Activated CD8-positive, alpha-beta T cell treated with anti-CD3 and anti-CD28 coated beads for 36 hours (primary cell): ENCODE measurements around the gene CEP131. TPM values are rescaled to one million over a fixed set of nuclear protein-coding genes. Genes with fewer than 3 reads are reported as not detected.

Source experiments
- ATAC-seq: fragments of 200-7000 bp; cut with Tn5 transposase; one replicate; pipeline ENCODE4 v1.10.0; 2021; ENCODE audit warnings: mild to moderate bottlenecking, moderate library complexity
- CTCF ChIA-PET: fragments of 350-600 bp; sonication (Branson Sonifier 250); formaldehyde crosslinking; loops from one replicate; lab custom pipeline; 2021; ENCODE audit warnings: antibody characterized with exemption; lab: Charles Lee
- POLR2A ChIA-PET: fragments of 350-600 bp; sonication (Branson Sonifier 250); formaldehyde crosslinking; loops from one replicate; lab custom pipeline; 2021; ENCODE audit warnings: antibody characterized with exemption; lab: Charles Lee
- DNase-seq: peaks from one replicate; pipeline ENCODE4 v3.0.0-alpha.2; 2020
- H3K27ac Mint-ChIP-seq: one replicate; pipeline ENCODE4 v1.8.0; 2021; ENCODE audit warnings: mild to moderate bottlenecking, mixed read lengths
- H3K27me3 Mint-ChIP-seq: one replicate; pipeline ENCODE4 v1.8.0; 2021; ENCODE audit warnings: mixed read lengths
- H3K36me3 Mint-ChIP-seq: one replicate; pipeline ENCODE4 v1.8.0; 2021; ENCODE audit warnings: low read depth, mixed read lengths
- H3K4me1 Mint-ChIP-seq: one replicate; pipeline ENCODE4 v1.8.0; 2021; ENCODE audit warnings: low read depth, mixed read lengths
- H3K4me3 Mint-ChIP-seq: one replicate; pipeline ENCODE4 v1.8.0; 2021; ENCODE audit warnings: mild to moderate bottlenecking, moderate library complexity, mixed read lengths
- H3K9me3 Mint-ChIP-seq: one replicate; pipeline ENCODE4 v1.8.0; 2021; ENCODE audit warnings: mixed read lengths
- CTCF ChIP-seq: fragments of 200-600 bp; IDR thresholded peaks from one replicate; pipeline ENCODE4 v1.8.0; 2022; ENCODE audit warnings: antibody characterized with exemption, mild to moderate bottlenecking
- intact Hi-C: fragments of 100-400 bp; cut with micrococcal nuclease; formaldehyde crosslinking; loops from one replicate; pipeline ENCODE4 v1.10.0; 2022
- total RNA-seq, 2 experiments: library from RNA; stranded (reverse); gene quantifications; one replicate each; pipeline ENCODE4 v1.2.3, GENCODE V29; 2021

CEP131 gene
- total RNA-seq, 2 experiments from 2014 or later: 7.9 to 10.9 TPM

DNA sequence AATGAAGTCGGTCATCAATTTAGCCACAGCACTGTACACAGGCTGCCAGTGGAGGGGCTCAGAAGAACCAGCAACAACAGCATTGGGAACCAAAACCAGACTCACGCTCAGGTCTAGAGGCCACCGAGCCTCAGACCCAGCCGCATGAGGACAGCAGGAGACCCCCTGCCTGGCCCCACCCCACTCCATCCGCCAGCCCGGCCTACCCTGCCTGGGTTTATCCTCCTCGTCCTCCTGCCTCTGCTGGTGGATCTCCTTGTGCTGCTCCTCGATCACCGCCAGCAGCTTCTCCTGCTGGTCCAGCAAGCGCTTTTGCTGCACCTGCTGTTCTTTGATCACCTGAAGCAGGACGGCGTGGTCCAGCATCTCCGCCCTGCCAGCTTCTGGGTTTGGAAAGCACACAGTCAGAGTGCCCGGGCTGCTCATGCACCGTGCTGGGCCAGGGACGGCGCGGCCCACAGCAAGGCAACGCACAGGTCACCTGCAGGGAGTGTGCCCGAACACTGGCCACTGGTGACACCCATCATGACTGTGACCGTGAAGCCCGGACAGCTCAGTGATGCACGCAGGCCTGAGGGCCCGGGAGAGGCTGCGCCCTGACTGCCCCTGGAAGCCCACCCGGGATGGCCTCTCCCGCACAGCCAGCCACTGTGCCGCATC is 24.0 kb upstream of the CEP131 start:
- H3K36me3 Mint-ChIP-seq: peaks cover 6% of the 10 kb centered on the region
- H3K4me3 Mint-ChIP-seq: no peak overlapping the region
- no peak for TF ChIP-seq CTCF
- no peak for DNase-seq
- no peaks in the 10 kb centered on the region for H3K27me3 Mint-ChIP-seq
- H3K27ac Mint-ChIP-seq: no peak overlapping the region
- H3K9me3 Mint-ChIP-seq: no peaks in the 10 kb centered on the region
- ChIA-PET POLR2A (interaction anchor here (0.6 to 1.2 kb wide), 2 partner anchors 20 to 242 kb away, joined by 3 read pairs; no protein-coding TSS in a partner anchor), CTCF (interaction anchor here (1.2 kb wide), 1 partner anchor 105 kb away, joined by 4 read pairs; no protein-coding TSS in a partner anchor)
- peaks cover 10% of the 10 kb centered on the region for H3K4me1 Mint-ChIP-seq
- no peak for ATAC-seq
- intact Hi-C loops: no loop called here

DNA sequence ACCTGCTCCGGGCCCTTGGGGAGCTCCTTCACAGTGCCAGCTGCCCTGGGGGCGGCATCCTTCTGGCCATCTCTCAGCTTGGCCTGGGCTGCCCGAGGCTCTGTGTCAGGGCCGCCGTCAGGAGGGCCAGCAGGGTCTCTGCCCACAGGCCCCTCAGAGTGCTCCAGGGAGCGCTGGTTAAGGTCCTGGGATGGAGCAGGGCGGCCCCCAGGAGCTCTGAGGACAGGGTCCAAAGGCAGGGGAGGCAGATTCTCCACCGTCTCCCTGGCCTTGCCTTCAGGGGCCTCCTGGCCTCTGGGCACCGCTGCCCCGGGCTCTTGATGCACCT is 23.5 kb upstream of the CEP131 start:
- Mint-ChIP-seq H3K4me3 (no peak overlapping the region), H3K36me3 (peaks cover 11% of the 10 kb centered on the region), H3K27ac (no peak overlapping the region), H3K27me3 (no peaks in the 10 kb centered on the region), H3K4me1 (peaks cover 11% of the 10 kb centered on the region), H3K9me3 (no peaks in the 10 kb centered on the region)
- ATAC-seq: no peak
- ChIA-PET POLR2A (interaction anchor here (0.6 to 1.2 kb wide), 2 partner anchors 20 to 242 kb away, joined by 3 read pairs; no protein-coding TSS in a partner anchor), CTCF (interaction anchor here (1.6 kb wide), 1 partner anchor 238 kb away, joined by 4 read pairs; no protein-coding TSS in a partner anchor)
- DNase-seq: no peak
- intact Hi-C loops: no loop called here
- no peak for TF ChIP-seq CTCF

GRCh38 chr17:81245665-81246342 is 23.0 kb upstream of the CEP131 start:
- no peaks in the 10 kb centered on the region for H3K9me3 Mint-ChIP-seq
- peaks cover 16% of the 10 kb centered on the region for H3K4me1 Mint-ChIP-seq
- ChIA-PET CTCF (interaction anchor here (0.9 to 1.6 kb wide), 2 partner anchors 148 to 239 kb away, joined by 3 to 4 read pairs; no protein-coding TSS in a partner anchor), POLR2A (interaction anchor here (0.7 to 1.2 kb wide), 3 partner anchors 243 to 291 kb away, joined by 3 to 4 read pairs (median 3); no protein-coding TSS in a partner anchor)
- DNase-seq (no peak), ATAC-seq (no peak)
- intact Hi-C loops: no loop called here
- no peak overlapping the region for H3K27ac Mint-ChIP-seq
- no peak for TF ChIP-seq CTCF
- peaks cover 16% of the 10 kb centered on the region for H3K36me3 Mint-ChIP-seq
- no peaks in the 10 kb centered on the region for H3K27me3 Mint-ChIP-seq
- no peak overlapping the region for H3K4me3 Mint-ChIP-seq

DNA sequence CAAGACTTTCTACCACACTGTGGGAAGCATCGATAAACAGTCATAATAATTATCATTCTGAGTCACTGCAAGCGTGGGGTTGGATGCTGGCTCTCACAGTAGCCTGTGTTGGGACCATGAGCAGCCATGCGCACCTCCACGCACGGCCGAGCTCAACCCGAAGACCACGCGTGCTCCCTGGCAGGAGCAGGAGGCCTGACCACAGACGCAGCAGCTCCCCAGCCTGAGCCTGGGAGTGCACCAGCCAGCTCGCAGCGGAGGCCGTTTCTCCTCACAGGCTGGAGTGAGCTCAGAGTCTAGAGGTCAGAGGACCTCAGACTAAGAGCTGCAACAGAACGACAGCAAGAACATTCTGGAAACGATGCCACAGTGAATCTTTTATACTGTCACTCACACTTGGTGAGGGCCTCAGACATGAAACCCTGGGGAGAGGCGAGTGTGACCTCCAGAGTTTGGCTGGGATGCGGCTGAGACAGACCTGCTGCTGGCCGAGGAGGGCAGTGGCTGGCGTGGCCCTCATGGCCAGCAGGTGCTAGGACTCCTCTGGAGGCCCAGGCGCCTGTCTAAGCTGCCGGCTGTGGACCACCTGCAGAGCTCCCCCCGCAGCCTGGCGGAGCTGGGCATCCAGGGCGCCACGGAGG is 22.4 kb upstream of the CEP131 start:
- H3K27me3 Mint-ChIP-seq: no peaks in the 10 kb centered on the region
- H3K36me3 Mint-ChIP-seq: peaks cover 20% of the 10 kb centered on the region
- intact Hi-C loops: no loop called here
- no peak overlapping the region for H3K4me3 Mint-ChIP-seq
- ChIA-PET CTCF (interaction anchor here (0.9 to 1.6 kb wide), 2 partner anchors 148 to 239 kb away, joined by 3 to 4 read pairs; no protein-coding TSS in a partner anchor), POLR2A (interaction anchor here (0.7 to 1.1 kb wide), 2 partner anchors 273 to 291 kb away, joined by 3 to 4 read pairs; no protein-coding TSS in a partner anchor)
- H3K9me3 Mint-ChIP-seq: no peaks in the 10 kb centered on the region
- no peak for ATAC-seq
- DNase-seq: no peak
- no peak overlapping the region for H3K27ac Mint-ChIP-seq
- TF ChIP-seq CTCF: no peak
- H3K4me1 Mint-ChIP-seq: peaks cover 19% of the 10 kb centered on the region
